ENCODE results near the gene TBL1XR1. TPM values are rescaled to one million over a fixed set of nuclear protein-coding genes. Genes with fewer than 3 reads are reported as not detected.

TBL1XR1 gene
- total RNA-seq = 168 and 169 TPM in 2 replicates

DNA sequence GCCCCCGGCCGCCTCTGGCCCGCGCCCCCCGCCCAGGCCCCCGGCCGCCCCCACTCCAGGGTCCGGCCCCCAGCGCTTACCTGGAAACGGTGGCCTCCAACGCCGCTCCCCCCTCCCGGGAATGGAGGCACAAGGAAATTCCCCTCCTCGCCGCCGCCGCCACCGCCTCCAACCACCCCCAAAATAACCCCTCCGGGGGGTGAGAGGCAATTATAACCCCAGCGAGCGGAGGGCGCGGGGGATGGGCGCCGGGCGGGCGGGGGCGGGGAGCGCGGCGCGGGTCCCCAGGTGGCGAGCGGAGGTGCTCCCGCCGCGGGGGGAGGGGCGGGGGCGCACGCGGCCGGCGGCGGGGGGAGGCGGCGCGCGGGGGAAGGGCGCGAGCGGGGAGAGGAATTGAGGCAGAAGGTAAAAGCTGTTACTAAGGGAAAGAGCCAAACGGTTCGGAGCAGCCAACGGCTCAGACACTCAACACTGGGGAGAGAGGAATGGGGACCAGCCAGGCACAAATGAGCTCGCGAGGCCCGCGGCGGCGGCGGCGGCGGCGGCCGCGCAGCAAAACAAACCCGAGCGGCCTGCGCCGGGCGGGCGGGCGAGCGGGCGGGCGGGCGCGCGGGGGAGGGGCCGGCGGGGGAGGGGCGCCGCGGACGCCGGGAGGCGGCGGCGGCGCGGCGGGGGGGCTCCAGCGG lies at the start of gene TBL1XR1:
TSS of gene TBL1XR1 (minus strand) at position 442 of the 686 bp plus-strand sequence. CDS start 132,505 bp downstream, outside the sequence.
- intact Hi-C loops (cut with micrococcal nuclease) = loop anchor here (1.0 to 10.0 kb wide), 6 partner anchors 45 to 578 kb away; no protein-coding TSS in a partner anchor

DNA sequence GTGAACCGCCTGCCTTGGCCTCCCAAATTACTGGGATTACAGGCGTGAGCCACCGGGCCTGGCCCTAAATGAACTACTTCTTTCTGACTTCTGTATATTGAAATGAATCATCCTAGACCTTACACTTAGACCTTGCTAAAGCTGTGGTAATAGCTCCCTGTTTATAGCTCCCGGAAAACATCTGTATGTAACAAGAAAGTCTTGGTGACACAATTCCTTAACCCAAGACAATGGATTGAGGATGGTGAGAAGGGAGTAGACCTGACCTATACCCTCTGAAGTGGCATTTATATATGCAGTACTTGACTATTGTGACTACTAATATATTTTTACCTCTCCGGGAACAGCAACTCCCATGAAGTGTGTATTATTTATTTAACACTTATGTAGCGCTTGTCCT lies 48.0 kb upstream of the TBL1XR1 start:
- intact Hi-C loops (cut with micrococcal nuclease) = no loop called here

DNA sequence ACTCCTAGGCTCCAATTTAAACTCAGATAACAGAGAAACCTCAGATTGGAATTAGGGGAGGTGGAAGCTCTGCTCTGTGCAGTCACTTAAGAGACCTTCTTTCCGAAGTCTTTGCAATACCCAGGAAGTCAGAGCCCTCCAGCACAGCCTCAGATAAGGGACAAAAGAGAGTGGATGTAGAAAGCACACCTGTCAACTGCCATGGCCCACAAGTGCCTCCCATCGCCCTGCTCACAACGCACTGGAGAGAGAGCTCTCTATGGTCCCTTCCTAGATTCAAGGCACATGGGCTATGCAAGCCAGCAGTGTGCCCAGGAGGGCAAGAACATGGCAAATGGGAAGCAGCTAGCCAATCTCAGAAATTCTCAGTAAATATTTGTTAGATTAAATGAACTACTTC lies 47.3 kb upstream of the TBL1XR1 start:
- intact Hi-C loops (cut with micrococcal nuclease) = loop anchor here (5.0 kb wide), 1 partner anchor 47 kb away; the partner anchor contains the start of gene TBL1XR1

DNA sequence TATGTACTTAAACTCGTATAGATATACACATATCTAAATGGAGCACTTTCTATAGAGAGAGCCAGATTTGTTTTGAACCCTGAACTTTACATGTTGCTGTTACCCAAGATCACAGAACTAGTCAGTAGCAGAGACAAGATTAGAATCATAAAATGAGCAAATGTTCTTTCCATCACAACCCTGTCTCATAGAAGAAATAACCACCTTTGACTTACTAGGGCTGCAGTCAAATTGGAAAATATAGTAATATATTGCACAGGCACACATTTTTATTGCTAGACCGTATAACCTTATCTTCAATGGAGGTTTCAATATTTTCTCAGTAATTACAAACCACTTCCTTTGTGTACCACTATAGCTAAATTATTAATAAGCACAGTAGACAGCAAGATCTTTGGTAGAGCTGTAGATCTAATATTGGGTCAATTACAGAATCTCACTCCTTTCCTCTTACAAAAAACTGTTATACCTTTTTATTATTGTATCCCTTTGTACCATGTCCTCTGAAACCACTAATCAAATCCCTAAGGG lies 41.5 kb upstream of the TBL1XR1 start:
- intact Hi-C loops (cut with micrococcal nuclease) = no loop called here

DNA sequence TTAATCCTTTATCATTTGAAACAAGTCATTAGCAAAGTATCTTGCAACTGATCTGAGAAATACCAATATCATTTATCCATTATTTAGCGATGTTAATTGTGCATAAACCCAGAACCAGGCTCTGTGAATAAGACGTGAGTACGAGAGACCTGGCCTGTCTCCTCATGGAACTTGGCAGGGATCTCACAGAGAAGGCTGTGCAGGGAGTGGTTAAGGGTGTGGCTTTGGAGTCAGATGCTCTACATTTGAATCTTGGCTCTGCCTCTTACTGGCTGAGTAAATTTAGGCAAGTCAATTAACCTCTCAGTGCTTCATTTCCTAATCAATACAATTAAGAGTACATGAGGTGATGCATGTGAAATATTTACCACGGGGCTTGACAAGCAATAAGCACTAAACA lies 39.9 kb upstream of the TBL1XR1 start:
- intact Hi-C loops (cut with micrococcal nuclease) = no loop called here

DNA sequence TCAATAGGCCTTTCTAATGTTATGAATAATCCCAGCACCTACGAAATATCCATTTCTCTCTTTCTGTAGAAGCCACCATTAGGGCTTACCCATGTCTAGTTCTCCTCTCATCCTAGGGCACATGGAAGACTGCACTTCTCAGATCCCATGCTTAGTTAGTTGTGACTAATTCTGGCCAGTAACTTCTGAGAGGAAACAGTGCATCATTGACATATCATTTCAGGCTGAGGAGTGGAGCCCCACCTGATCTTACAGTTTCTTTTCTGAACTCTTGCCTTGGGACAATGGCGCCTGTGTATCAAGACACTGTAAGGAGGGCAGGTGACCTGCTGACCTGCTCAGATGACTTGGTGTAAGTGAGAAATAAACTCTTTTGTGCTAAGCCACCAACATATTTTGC lies 39.4 kb upstream of the TBL1XR1 start:
- intact Hi-C loops (cut with micrococcal nuclease) = no loop called here

DNA sequence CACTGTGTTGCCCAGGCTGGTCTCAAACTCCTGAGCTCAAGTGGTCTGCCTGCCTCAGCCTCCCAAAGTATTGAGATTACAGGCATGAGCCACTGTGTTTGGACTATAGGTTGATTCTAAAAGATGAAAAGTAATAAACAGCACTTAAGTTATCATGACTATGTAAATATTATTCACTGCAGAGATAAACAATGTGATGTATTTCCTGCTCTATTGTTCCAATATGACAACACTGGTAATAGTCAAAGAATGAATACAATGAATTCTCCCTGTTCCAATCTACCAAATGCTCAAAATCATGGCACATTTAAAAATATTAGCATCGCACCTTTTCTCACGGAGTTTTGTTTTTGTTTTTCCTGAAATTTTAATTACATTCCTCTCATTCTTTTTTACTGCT lies 36.8 kb upstream of the TBL1XR1 start:
- intact Hi-C loops (cut with micrococcal nuclease) = no loop called here

DNA sequence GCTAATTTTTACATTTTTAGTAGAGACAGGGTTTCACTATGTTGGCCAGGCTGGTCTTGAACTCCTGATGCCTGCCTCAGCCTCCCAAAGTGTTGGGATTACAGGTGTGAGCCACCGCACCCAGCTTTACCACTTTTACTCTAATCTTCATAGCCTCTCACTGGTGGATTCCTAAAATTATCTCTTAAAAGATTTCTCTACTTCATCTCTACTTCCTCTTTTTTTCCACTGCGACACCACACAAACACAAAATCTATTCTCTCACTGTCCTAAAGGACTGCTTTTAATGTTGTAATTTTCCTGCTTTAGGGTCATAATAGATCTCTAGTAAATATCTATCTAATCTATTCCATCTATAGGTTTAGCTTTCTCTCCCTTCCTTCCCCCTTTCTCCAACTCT lies 34.0 kb upstream of the TBL1XR1 start:
- intact Hi-C loops (cut with micrococcal nuclease) = no loop called here

DNA sequence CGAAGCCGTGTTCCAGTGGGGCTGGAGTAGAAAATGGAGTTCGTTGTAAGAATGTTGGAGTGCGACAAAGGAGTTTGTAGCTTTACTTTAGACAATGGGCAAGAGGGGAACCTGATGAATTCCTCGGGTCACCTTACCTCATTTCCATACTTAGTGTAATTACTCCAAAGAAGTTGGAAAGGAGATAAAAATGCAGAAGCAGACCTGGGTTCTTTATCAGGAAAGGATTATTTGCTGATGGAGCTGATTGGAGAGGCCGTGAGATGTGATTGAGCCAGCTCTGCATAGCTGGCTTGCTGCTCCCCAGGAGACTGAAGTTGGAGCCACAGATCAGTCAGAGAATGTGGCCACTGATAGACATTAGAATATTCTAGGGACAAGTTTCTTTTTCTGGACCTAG lies 33.4 kb upstream of the TBL1XR1 start:
- intact Hi-C loops (cut with micrococcal nuclease) = no loop called here

DNA sequence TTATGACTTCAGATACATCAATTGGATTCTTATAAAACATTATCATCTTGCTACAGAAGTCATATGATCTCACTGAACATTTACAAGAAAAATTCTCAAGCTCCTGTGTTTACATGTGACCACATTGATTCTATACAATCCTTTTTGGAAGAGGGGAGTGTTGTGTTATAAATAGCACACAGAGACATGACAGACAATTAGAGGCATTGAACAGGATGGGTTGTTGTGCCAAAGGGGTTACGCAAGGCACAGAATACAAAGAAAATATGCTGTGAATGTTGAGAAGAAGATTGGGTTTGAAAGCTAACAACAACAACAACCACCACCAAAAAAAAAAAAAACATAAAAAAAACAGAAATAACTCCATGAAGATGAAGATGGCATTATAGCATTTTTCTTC lies 32.5 kb upstream of the TBL1XR1 start:
- intact Hi-C loops (cut with micrococcal nuclease) = no loop called here

DNA sequence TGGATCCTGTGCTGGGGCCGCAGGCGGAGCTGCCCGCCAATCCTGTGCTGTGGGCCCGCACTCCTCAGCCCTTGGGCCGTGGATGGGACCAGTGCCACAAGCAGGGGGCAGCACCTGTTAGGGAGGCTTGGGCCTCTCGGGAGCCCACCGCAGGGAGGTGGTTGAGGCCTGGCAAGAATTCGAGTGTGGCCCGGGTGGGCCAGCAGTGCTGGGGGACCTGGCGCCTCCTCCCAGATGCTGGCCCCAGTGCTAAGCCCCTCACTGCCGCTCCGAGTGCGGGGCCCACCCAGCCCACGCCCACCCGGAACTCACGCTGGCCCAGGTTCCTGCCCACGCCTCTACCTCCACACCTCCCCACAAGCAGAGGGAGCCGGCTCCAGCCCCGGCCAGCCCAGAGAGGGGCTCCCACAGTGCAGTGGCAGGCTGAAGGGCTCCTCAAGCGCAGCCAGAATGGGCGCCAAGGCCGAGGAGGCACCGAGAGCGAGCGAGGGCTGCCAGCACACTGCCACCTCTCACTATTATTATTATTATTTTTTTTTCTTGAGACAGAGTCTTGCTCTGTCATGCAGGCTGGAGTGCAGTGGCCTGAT lies 31.4 kb upstream of the TBL1XR1 start:
- intact Hi-C loops (cut with micrococcal nuclease) = no loop called here

DNA sequence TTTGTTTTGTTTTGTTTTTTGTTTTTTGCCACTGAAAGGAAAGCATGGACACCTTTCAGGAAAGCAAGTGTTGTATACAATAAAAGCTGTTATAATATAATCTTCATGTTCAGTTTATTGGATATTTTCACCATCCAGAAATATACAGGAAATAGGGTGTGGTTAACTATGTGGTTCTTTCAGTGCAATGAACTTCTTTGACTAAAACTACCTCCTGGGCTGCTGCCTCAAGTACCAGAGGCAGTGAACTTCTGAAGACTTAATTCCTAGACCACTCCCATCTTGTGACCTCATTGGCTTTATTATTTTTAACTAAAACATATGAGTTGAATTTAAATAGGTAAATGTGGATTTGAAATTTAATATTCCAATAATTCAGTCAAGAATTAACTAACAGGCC lies 27.1 kb upstream of the TBL1XR1 start:
- intact Hi-C loops (cut with micrococcal nuclease) = loop anchor here (1.0 kb wide), 1 partner anchor 22 kb away; no protein-coding TSS in a partner anchor

DNA sequence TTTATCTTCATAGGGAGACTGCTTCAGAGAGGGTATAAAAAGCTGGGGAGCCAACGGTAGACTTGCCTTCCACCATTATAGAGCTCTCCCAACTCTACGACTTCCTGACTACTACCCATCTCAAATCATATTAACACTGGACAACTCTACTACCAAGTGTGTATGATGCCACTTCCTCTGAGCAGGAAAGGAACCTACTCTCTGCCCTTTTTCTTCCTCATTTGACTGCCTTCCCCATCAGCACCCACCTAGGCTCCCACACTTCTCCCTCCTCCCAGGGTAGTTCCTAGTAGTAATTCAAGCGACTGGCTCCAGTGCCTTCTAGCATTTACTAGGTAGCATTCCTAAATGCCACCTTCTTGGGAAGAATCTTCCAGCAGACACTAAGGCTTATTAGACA lies 24.5 kb upstream of the TBL1XR1 start:
- intact Hi-C loops (cut with micrococcal nuclease) = no loop called here

DNA sequence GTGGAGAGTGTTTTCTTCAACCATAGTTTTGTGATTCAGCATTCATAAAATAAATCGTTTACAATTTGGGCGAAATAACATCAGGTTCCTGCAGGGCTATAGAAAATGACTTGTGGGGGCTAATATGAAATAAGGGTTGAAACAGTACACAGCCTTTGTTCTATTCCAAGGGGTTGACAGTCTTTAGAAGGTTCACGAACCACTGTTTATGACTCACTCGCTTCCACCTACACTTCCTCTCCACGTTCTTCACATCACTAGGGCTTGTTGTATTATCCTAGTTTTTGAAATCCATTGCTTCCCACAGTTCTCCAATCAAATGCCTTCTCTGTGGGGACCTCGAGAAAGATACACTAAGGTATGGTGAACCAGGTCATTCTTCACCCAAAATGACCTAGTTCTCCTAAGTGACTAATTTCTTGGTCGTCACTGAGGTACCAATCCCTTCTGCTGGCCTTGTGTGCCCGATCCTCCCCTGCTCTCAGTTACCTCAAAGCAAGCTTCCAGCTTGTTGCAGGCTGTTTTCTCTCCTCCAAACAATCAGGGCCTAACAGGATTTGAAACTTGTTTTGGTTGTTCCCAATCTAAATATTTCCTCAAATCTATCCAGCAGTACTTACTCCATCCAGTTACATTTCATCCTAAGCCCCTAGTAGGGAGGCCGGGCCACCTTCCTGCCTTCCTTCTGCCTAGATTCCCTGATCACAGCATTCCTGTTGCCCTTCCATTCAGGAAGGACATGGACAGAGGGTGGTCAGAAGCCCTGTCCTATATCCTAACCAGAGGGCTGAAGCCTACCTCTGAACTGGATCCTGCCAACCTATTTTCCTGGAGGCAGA lies 23.1 kb upstream of the TBL1XR1 start:
- intact Hi-C loops (cut with micrococcal nuclease) = no loop called here

DNA sequence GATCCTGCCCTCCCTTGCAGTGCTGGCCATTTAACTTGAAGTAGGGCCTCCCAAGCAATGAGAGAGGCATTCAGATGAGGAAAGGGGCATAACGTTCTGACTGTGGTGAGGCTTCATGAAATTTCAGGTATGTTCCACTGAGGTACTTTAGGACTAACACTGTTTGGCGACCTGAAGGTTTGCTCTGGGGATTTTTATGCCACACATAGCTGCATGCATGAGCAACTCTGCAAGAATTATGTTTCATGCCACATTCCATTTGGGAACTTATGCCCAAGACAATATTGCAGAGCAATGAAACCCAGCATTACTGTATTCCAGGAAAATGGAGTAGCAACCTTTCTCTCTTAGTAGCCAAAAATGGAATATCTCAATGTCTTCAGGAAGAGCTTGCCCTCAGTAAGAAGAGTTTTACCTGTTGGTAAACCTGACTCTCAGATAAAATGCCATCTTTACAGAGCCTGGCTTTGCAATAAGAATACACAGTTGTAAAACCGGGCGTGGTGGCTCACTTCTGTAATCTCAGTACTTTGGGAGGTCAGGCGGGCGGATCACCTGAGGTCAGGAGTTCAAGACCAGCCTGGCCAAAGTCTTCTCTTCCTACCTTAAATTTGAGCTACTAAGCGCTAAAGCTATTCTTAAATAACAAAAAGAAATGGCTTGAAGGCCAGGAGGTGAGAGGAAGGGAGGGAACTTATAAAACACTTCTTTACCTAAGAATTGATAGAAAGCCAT lies 16.7 kb upstream of the TBL1XR1 start:
- intact Hi-C loops (cut with micrococcal nuclease) = no loop called here

DNA sequence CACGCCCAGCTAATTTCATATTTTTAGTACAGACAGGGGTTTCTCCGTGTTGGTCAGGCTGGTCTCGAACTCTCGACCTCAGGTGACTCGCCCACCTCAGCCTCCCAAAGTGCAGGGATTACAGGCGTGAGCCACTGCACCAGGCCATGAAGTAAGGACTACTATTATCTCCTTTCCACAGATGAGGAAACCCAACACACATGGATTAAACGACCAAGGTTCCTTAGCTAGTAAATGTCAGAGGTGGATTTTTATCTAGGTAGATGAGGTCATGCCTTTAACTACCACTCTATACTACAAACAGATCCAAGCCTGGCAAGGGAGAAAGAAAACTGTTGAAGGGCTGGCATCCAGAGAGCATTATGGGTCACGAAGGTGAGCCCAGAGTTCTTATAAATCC lies 15.5 kb upstream of the TBL1XR1 start:
- intact Hi-C loops (cut with micrococcal nuclease) = no loop called here

DNA sequence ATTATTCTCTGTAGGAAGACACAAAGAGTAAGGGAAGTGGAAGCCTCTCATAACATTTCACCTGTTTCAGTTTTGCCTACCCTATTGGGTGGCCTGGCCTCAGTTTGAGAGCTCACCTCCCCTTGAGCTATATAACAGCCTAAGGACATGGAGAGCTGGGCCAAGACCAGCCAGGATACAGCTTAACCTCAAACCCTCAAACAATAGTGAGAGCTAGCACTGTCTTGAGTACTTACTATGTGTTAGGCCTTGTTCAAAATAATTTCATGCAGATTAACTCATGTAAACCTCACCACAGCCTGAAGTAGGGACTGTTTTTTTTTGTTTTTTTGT lies 15.0 kb upstream of the TBL1XR1 start:
- intact Hi-C loops (cut with micrococcal nuclease) = no loop called here

DNA sequence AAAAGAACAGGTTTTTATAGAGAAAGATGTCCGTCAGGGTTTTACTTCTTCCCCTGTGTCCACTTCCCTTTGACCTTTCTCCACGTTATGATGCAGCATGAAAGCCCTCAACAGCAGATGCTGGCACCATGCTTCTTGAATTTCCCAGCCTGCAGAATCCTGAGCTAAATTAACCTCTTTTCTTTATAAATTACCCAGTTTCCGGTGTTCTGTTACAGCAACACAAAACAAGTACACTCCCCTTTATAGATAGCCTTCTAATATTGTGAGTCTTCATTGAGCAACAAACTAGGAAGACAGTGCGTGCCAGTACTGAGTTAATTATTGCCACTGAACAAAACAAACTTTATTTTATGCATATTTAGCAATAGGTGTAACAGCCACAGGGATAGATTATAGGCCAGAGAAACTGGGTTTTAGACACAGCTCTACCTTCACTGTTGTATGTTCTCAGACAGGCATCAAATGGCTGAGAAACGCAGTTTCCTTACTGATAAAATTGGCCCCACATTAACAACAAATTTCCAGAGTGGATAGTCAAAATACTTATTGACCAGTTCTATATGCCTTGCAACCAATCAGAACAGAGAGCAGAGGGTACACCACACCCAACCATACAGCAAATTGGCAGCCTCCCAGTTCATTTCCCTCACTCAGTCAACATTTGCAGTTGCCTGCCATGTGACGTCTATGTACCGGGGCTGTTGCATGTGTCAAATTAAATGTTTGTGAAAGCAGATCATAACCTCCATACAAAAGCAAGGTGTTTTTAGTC lies 14.4 kb upstream of the TBL1XR1 start:
- intact Hi-C loops (cut with micrococcal nuclease) = no loop called here

DNA sequence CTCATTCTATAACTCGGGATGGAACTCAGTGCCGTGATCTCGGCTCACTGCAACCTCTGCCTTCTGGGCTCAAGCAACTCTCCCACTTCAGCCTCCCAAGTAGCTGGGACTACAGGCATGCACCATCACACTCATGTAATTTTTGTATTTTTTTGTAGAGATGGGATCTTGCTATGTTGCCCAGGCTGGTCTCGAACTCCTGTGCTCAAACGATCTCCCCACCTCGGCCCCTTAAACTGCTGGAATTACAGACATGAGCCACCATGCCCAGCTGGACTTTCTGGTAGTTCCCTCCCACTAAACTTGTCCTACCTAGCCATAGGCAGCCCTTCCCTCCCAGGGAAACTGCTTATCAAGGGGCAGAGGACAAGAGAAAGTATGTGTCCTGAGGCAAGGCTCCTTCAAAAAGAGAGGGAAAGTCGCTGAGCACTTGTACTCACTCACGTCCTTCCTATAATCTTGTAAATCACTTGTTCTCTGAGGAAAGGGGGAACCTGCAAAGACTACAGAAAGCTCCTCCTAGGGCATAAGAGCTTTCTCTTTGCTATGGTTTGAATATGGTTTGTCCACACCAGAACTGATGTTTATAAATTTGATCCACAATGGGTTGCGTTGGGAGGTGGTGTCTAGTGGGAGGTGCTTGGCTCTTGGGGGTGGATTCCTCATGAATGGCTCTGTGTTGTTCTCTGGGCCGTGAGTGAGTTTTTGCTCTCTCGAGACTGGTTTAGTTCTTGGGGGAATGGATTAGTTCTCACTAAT lies 13.6 kb upstream of the TBL1XR1 start:
- intact Hi-C loops (cut with micrococcal nuclease) = no loop called here

DNA sequence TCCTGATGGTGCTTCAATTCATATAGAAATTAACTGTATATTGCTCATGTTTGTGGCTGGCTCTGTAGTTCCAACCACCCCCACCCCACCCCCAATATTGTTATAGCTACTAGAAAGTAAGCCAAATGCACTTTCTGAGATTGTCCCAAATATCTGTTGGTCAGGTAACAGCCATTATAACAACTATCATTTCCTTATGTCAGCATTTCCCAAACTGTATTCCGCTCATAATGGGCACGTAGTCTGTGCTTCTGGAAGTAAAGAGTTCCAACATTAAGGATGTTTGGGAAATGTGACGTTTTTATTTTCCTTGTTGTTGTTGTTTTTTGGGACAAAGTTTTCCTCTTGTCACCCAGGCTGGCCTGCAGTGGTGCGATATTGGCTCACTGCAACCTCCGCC lies 12.2 kb upstream of the TBL1XR1 start:
- intact Hi-C loops (cut with micrococcal nuclease) = no loop called here

Data from T-helper 2 cell treated with Interferon-gamma antibody and Interleukin-4, amounts not matched to agents 100 ng/mL and 5 ng/mL, for 36 hours (primary cell).